K562 (cell line): ENCODE results near the gene TNPO2. TPM values are rescaled to one million over a fixed set of nuclear protein-coding genes. Genes with fewer than 3 reads are reported as not detected.

Experiments
- ATF1 ChIP-seq, 2 experiments: fragments of 450-650 bp in 1 of 2; IDR thresholded peaks; 2 replicates each; pipeline ENCODE4 v1.6.1; 2016; ENCODE audit warnings: missing compliant biosample characterization in 1 of 2, missing genetic modification characterization in 1 of 2
- BHLHE40 ChIP-seq: IDR thresholded peaks from 2 replicates; pipeline ENCODE4 v1.6.1; 2011; ENCODE audit warnings: low read length, improper control_type of control experiment
- CEBPG ChIP-seq, 3 experiments: fragments of 200-800 bp in 1 of 3; sonication (Bioruptor generic) in 1 of 3; sonication (generic) in 1 of 3; formaldehyde crosslinking in 1 of 3; IDR thresholded peaks in 2 of 3; conservative IDR thresholded peaks in 1 of 3; 2 replicates each; pipeline versions ENCODE4 v1.6.1 to v1.8.0; 2016 to 2022; ENCODE audit warnings: missing compliant biosample characterization in 2 of 3, missing genetic modification characterization in 2 of 3, mild to moderate bottlenecking in 1 of 3, missing genetic modification reagents in 1 of 3
- HDAC2 ChIP-seq: fragments of 450-650 bp; IDR thresholded peaks from 2 replicates; pipeline ENCODE4 v1.6.1; 2016; ENCODE audit warnings: mild to moderate bottlenecking
- LCOR ChIP-seq: sonication (generic); formaldehyde crosslinking; IDR thresholded peaks from 2 replicates; pipeline ENCODE4 v1.8.0; 2022; ENCODE audit warnings: mild to moderate bottlenecking, missing genetic modification reagents
- NR2F6 ChIP-seq: fragments of 450-650 bp; formaldehyde crosslinking; IDR thresholded peaks from 2 replicates; pipeline ENCODE4 v1.4.0; 2020; ENCODE audit warnings: mild to moderate bottlenecking
- PML ChIP-seq: IDR thresholded peaks from 2 replicates; pipeline ENCODE4 v1.6.1; 2012; ENCODE audit warnings: low read length, inconsistent platforms
- ZKSCAN1 ChIP-seq: fragments of 150-350 bp; IDR thresholded peaks from 2 replicates; pipeline ENCODE4 v1.6.1; 2016; ENCODE audit warnings: low read depth, low read length
- ZNF3 ChIP-seq: fragments of 250-450 bp; sonication (Bioruptor Pico); IDR thresholded peaks from 2 replicates; pipeline ENCODE4 v1.5.0; 2021; ENCODE audit warnings: mild to moderate bottlenecking, moderate library complexity
- polyA plus RNA-seq, 8 experiments: library from polyadenylated mRNA; depleted of rRNA in 4 of 8; stranded (reverse) in 5 of 8; unstranded in 3 of 8; fragments of >200 nt; fragmentation: Nextera tagmentation in 2 of 8; fragmentation: Illumina TruSeq in 1 of 8; extraction: Ambion mirVana in 2 of 8; extraction: Trizol in 1 of 8; gene quantifications; 2 replicates each; pipeline versions ENCODE4 v1.2.1 to v1.2.3, GENCODE V29; 2011 to 2014; ENCODE audit warnings: inconsistent platforms in 1 of 8, missing spikeins in 1 of 8
- total RNA-seq, 7 experiments: library from RNA; depleted of rRNA in 6 of 7; stranded (reverse); fragments of >200 nt in 6 of 7; fragmentation: Illumina TruSeq in 2 of 7; extraction: Trizol in 2 of 7; gene quantifications; 2 replicates each; pipeline versions ENCODE4 v1.2.1 to v1.2.3, GENCODE V29; 2011 to 2021; ENCODE audit warnings: low replicate concordance in 1 of 7
- TF ChIP-seq, protein P1 (sequence below): fragments of 450-650 bp; IDR thresholded peaks from 2 replicates; pipeline ENCODE4 v1.6.1; 2016; ENCODE audit warnings: antibody characterized with exemption
- TF ChIP-seq, protein P2 (sequence below): fragments of 250-450 bp; sonication (Bioruptor Pico); IDR thresholded peaks from 2 replicates; pipeline ENCODE4 v1.8.0; 2021; ENCODE audit warnings: mild to moderate bottlenecking, moderate library complexity
- TF ChIP-seq, protein P3 (sequence below): sonication (generic); formaldehyde crosslinking; IDR thresholded peaks from 2 replicates; pipeline ENCODE4 v1.8.0; 2022; ENCODE audit warnings: missing genetic modification reagents, mild to moderate bottlenecking, moderate library complexity, borderline replicate concordance

TNPO2 gene
- total and polyA plus RNA-seq, 9 of the 15 experiments (the other 6 are each of a cell fraction or from before 2014, with no cell fraction given): 6.0 to 126 (median 53.8) TPM

DNA sequence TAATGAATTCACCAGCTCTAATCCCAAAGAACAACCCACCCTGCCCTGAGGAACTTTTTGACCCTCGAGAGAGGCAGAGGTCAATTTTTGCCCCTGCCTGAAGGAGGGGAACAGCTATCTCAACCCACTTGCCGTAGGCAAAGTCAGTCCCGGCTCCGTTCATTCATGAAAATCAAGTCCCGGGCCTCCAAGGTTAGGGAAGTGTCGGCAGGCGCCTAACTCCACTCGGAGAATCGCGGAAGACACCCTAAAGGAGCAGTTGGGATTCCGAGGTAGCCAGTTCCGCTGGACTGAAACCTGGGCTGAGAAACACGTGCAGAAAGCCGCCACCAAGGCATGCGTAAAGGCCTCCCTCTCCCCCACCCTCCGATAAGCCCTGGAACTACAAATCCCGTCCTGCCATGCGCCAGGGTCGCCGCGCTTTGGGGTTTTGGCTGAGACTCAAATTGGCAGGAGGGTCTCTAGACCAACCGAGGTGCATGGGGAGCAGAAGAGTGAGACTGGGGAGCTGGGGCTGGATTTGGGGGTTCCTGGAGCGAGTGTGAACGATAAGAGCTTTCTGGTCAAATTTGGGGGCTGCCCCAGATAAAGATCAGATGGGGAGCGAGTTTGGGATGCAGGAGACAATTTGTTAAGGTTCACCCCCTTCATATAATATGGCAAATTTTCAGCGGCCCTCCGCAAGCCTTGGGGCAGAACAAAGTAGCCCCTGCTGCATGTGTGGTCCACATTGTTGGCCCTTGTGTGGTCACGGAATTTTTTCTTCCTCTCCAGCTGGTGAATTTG, at the start of gene TNPO2 (continued):
- TF ChIP-seq CEBPG (CRISPR knock-in tag; IDR thresholded peaks at IDR 0.05): no peak
- no peak for TF ChIP-seq CEBPG (tag; conservative IDR thresholded peaks at IDR 0.05 in 1 of 2, IDR thresholded peaks at IDR 0.05 in 1 of 2)
- TF ChIP-seq, protein P1, sequence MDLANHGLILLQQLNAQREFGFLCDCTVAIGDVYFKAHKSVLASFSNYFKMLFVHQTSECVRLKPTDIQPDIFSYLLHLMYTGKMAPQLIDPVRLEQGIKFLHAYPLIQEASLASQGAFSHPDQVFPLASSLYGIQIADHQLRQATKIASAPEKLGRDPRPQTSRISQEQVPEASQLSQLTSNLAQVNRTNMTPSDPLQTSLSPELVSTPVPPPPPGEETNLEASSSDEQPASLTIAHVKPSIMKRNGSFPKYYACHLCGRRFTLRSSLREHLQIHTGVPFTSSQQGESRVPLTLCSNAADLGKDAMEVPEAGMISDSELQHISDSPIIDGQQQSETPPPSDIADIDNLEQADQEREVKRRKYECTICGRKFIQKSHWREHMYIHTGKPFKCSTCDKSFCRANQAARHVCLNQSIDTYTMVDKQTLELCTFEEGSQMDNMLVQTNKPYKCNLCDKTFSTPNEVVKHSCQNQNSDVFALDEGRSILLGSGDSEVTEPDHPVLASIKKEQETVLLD: peak; percentile 79
- TF ChIP-seq, protein P2, sequence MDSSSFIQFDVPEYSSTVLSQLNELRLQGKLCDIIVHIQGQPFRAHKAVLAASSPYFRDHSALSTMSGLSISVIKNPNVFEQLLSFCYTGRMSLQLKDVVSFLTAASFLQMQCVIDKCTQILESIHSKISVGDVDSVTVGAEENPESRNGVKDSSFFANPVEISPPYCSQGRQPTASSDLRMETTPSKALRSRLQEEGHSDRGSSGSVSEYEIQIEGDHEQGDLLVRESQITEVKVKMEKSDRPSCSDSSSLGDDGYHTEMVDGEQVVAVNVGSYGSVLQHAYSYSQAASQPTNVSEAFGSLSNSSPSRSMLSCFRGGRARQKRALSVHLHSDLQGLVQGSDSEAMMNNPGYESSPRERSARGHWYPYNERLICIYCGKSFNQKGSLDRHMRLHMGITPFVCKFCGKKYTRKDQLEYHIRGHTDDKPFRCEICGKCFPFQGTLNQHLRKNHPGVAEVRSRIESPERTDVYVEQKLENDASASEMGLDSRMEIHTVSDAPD: no peak
- TF ChIP-seq, protein P3, sequence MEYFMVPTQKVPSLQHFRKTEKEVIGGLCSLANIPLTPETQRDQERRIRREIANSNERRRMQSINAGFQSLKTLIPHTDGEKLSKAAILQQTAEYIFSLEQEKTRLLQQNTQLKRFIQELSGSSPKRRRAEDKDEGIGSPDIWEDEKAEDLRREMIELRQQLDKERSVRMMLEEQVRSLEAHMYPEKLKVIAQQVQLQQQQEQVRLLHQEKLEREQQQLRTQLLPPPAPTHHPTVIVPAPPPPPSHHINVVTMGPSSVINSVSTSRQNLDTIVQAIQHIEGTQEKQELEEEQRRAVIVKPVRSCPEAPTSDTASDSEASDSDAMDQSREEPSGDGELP (CRISPR knock-in tag): no peak; the same call in 1 of the 2 replicates
- TF ChIP-seq ZKSCAN1: peak; percentile 77; the same call in 1 of the 2 replicates
- 0 out of 2 replicates have a peak, but pooled peaks have one; percentile 61 for TF ChIP-seq HDAC2
- TF ChIP-seq BHLHE40: peak; percentile 96
- no peak for TF ChIP-seq LCOR (CRISPR knock-in tag)
- TF ChIP-seq NR2F6 (CRISPR knock-in tag): no peak
- no peak for TF ChIP-seq ATF1 (CRISPR knock-in tag; IDR thresholded peaks at IDR 0.05)
- peak; percentile 57 for TF ChIP-seq ATF1 (tag; IDR thresholded peaks at IDR 0.05)
- TF ChIP-seq PML: 0 out of 2 replicates have a peak, but pooled peaks have one; percentile 16
- TF ChIP-seq ZNF3 (CRISPR knock-in tag): no peak
- TF ChIP-seq, all 486 proteins: peak for 99
